GM21423 (cell line): ENCODE results near the gene NTM.

ENCODE experiments used
- ATAC-seq: cut with Tn5 transposase; IDR thresholded peaks from one replicate; pipeline ENCODE4 v1.9.1; 2021; ENCODE audit warnings: mild to moderate bottlenecking, moderate library complexity; ENCODE audit not compliant: unreplicated experiment

Gene NTM

GRCh38 chr11:131976021-131976420 is 605.6 kb downstream of the NTM start:
- no peak for ATAC-seq

GRCh38 chr11:131977231-131977630 is 606.8 kb downstream of the NTM start:
- no peak for ATAC-seq

DNA sequence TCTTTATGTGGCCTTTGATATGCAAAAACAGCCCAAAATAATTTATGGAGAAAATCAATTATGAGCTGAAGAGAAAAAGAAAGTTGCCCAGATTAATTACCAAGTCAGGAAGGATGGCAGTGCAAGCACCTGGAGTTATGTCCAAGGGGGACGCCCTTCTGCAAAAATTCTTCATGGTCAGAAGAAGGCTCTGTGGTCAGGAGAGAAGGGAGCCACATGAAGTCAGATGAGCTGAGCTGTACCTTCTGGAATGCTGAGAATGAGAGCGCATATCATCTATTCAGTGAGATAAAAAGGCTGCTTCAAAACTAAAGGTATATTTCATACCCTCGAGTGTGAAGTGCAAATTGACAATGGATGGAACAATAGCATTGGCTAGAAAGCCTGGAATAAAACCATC is 607.4 kb downstream of the NTM start:
- no peak for ATAC-seq

- no peak for ATAC-seq
Observed at GRCh38 chr11:131978351-131978750, 607.9 kb downstream of the NTM start.

DNA sequence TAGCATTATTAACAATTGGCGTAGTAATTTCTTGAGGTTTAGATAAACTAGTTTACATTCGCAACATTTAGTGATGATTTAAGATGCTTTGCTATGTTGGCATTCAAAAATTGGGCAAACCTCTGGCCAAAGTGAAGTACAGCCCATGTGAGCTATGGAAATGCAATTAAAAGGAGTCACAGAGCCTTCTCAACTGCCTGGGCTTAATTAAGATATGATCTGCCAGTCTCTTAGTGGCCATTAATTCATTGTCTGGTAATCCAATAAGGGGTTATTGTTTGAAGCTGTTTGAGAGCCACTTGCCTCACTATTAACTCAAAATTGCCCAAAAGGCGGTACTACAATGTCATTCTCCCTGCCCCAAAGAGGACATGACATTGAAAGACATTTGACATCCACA is 608.9 kb downstream of the NTM start:
- ATAC-seq: no peak

DNA sequence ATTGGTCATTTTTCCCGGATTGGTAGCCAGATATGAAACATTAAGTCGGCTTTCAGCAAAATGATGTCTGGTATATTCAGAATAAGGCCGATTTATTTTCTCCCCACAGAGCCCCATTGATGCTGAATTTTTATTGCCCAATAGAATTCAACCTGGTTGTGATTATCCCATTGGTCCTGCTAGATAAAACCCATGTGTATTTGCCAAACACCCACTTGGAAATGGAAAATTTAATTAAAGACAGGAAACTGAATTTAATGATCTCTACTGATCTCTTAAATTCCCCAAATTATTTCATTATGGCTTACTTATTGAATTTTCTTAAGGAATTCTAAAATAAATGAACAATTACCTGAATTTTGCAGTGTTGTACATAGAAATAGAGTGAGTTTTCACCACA is 609.8 kb downstream of the NTM start:
- ATAC-seq: no peak

DNA sequence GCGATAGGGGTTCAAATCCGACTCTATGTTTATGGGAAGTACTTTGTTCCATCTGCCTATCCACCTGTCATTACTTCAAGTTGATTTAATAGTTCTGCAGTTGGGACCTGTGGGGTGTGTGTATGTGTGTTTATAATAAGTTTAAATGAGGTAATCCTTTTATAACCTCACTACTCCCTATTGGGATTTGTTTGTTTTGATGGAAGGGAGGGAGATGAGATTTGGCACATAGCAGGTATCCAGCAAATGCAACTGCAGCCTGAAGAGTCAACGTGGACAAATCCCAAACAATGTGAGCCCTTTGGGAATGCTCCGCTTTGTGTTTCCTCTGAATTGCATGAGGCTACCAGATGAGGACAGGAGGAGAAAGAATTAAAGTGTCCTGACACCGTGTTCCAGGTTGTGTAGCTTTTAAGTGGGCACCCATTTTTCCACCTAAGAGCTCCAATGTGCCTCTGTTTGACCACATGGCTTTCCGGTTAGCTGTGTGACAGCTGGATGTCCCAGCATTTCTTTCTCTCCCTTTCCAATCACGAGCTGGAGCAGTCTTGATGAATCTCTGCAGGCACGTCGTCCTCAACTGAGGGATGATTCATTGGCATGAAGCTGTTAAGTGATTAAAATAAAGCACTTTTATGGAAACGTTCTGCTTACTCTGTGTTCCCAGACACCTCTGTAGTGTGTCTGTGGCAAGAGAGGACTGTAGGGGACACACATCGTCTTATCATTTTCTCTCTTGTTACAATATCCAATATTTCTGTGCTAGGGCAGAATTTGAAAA is 610.7 kb downstream of the NTM start:
- no peak for ATAC-seq

GRCh38 chr11:131982154-131982553 is 611.7 kb downstream of the NTM start:
- ATAC-seq: no peak

DNA sequence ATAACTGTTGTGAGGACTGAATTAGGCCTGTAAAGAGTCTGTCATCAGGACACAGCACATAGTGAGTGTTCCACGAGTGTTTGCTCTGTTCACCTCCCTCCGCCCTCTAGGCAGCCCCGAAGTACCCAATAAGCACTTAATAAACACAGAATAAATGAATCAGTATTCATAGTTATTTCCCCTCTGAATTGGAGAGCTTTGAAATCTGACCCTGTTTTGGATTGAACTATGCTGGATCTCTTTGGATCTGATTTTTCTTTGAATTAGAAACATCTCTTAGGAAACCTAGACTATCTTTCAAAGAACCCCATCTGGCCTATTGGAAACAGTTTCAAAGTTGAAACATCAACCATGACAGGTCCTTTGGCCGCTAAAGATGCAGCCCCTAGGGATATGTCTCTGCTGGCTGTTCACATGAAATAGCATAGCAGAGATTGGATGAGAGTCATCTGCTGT is 615.5 kb downstream of the NTM start:
- no peak for ATAC-seq

GRCh38 chr11:131987703-131988102 is 617.3 kb downstream of the NTM start:
- no peak for ATAC-seq

GRCh38 chr11:131991606-131992005 is 621.2 kb downstream of the NTM start:
- ATAC-seq: no peak

DNA sequence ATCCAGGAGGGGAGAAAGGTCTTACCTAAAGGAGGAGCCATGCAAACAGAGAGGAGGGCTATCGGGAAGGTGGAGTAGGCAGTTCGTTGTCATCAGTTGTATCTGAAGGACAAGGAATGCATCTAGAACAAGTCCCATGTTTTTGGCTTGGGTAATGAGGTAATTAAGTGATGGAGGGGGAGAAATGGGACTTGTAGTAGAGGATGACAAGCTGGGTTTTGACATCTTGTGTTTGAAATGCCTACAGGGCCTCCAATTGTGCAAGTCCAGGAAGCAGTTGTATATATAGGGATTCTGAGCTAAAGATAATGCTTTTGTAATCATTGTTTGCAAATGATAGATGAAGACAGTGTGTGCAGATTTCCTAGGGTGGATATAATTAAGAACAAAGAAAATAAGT is 622.8 kb downstream of the NTM start:
- no peak for ATAC-seq

DNA sequence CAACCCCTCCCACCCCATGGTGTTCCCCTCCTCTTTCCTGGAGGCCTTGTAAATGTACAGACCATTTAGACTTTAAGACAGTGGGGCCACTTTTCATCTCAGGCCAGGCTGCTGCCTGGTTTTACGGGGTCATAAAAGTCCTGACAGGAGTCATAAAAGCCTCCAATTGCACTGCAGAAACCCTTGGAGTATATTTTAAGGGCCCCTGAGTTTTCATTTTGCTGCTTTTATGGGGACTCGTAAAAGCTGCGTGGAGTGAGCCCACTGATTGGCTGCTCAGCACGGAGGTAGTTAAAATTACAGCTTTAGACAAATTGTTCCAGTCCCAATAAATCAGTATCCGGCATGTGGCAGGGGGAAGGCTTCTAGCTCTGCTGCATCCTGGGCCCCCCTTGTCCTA is 627.6 kb downstream of the NTM start:
- no peak for ATAC-seq

- no peak for ATAC-seq
Observed at GRCh38 chr11:131999084-131999483, 628.7 kb downstream of the NTM start.

DNA sequence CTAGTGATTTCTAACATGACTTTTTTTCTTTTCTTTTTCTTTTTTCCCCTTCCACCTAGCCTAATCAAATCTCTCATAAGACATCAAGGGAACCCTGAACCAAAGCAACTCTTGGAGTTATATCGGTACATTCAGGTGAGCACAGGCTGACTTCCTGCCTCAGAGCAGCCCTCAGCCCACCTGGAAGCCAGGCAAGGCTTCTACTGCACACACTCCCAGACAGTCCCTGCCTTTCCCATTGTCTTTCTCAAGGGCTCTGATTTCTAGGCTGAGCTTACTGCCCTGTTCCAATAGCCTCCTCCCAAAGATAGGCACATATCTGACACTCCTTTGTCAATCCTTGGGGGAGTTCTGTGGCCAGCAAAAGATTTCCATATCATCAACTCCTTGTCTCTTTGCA is 629.5 kb downstream of the NTM start:
- ATAC-seq: no peak

DNA sequence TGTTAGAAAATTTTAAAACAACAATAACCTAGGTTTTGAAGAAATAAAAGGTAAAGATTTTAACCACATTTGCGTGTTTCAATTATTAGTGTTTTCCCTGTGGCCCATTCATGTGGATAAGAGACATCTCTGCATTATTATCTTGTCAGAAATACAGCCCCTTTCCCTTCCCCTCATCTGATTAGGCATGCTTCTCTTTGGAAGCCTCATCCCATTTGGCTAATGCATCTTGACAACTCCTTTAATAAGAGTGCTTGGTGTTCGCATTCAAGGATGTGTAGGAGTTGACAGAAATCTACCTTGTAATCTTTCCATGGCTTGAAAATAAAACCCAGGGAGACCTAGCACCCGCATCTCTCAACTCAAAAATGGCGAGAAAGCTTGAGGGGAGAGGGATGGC is 635.5 kb downstream of the NTM start:
- no peak for ATAC-seq

DNA sequence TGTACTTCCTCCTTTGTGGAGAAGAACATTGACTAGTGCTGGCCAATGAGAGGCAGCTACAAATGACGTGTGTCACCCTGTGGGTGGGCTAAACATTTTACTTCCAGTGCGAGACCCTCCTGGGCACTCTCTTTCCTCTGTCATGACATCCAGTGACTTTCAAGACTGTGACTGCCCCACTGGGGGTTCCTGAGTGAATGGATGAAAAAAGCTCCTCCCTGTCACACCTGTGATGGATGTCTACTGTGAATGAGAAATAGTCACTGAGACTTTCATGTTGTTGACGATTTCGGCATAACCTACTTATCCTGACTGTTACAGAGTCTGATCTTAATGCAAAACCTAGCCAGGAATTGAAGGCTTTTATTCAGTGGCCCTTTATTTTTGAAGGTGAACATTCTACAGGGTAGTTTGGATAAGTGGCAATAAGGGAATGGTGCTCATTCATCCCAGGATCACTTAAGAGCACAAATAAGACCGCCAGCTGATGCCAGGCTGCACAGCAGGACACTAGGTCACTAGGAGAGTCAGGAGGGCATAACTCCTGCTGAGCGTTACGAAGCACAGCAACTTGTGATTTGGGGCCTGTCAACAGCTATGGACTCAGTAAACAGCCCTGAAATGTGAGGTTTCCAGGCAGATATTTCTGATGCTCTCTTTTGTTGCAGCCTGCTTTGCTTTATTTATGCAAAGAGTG is 636.6 kb downstream of the NTM start:
- ATAC-seq: no peak

GRCh38 chr11:132008226-132008625 is 637.8 kb downstream of the NTM start:
- ATAC-seq: no peak

GRCh38 chr11:132008872-132009271 is 638.5 kb downstream of the NTM start:
- ATAC-seq: no peak

GRCh38 chr11:132020001-132020400 is 649.6 kb downstream of the NTM start:
- ATAC-seq: no peak

- no peak for ATAC-seq
Observed at GRCh38 chr11:132022285-132022684, 651.9 kb downstream of the NTM start.

DNA sequence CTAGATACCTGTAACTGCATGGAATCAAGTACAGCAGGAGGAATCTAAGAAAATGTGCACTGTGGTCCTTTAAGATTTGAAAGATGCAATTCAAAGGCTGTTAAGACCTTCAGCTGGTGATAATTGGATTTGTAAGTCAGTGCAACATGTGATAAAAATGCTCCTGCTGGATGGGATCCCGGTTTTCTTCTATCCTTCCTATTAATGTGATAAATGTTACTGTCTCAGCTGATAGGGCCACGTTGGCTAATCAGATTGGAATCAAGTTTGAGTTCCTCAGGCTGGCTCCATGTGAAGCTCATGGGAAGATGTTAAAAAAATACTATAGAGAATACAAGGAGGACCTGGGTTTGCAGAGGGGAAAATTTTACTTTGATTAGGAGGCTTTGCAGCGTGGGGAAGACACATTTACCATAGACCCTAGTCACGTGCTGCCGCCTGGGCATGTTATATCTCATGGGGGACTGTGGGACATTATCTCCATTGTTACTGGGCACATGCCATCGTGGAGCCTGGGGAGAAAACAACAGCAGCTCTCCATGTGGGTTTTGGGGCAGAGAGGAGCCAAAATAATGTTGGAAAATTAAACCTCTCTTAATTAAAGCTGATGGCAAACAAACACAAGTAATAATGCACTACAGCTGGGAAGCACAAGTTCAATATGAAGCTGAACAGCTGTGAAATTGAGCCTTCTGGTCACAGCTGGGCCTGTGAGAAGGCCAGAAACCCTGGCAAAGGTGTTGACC is 652.5 kb downstream of the NTM start:
- ATAC-seq: no peak
